ENCODE results near the gene TTC23. TPM values are rescaled to one million over a fixed set of nuclear protein-coding genes. Genes with fewer than 3 reads are reported as not detected.

Gene TTC23
- total RNA-seq, 1 donor, result 21.7 TPM

GRCh38 chr15:99137877-99138276 is 111.5 kb downstream of the TTC23 start:
- Histone ChIP-seq H3K79me2 (ENCODE audit: insufficient read depth, low read length) (no peaks in the 10 kb centered on the region), H3K4me3 (ENCODE audit: insufficient read depth, low read length) (no peak overlapping the region), H3K4me1 (ENCODE audit: insufficient read depth, low read length) (peaks cover 7% of the 10 kb centered on the region), H3K27ac (ENCODE audit: low read depth, low read length) (no peak overlapping the region), H2AFZ (ENCODE audit: low read length) (no peak overlapping the region), H3K4me2 (ENCODE audit: insufficient read depth, low read length) (no peak overlapping the region), H3K27me3 (ENCODE audit: insufficient read depth, low read length) (no peaks in the 10 kb centered on the region), H4K20me1 (ENCODE audit: insufficient read depth, low read length) (no peaks in the 10 kb centered on the region), H3K9me3 (ENCODE audit: low read depth, low read length) (no peaks in the 10 kb centered on the region), H3K36me3 (ENCODE audit: insufficient read depth, low read length) (peaks cover 4% of the 10 kb centered on the region)
- DNase-seq (ENCODE audit: insufficient read length, low spot score, missing footprints), result no peak
- TF ChIP-seq CTCF (IDR thresholded peaks at IDR 0.05; ENCODE audit: extremely low read depth, low read depth, low read length), result no peak

- TF ChIP-seq CTCF (IDR thresholded peaks at IDR 0.05; ENCODE audit: extremely low read depth, low read depth, low read length), result no peak
- Histone ChIP-seq H3K4me3 (ENCODE audit: insufficient read depth, low read length) (no peak overlapping the region), H3K79me2 (ENCODE audit: insufficient read depth, low read length) (no peaks in the 10 kb centered on the region), H3K4me2 (ENCODE audit: insufficient read depth, low read length) (no peak overlapping the region), H3K27ac (ENCODE audit: low read depth, low read length) (no peak overlapping the region), H3K4me1 (ENCODE audit: insufficient read depth, low read length) (peaks cover 7% of the 10 kb centered on the region), H2AFZ (ENCODE audit: low read length) (no peak overlapping the region), H3K36me3 (ENCODE audit: insufficient read depth, low read length) (peaks cover 4% of the 10 kb centered on the region), H3K27me3 (ENCODE audit: insufficient read depth, low read length) (no peaks in the 10 kb centered on the region), H3K9me3 (ENCODE audit: low read depth, low read length) (no peaks in the 10 kb centered on the region), H4K20me1 (ENCODE audit: insufficient read depth, low read length) (no peaks in the 10 kb centered on the region)
- no peak for DNase-seq (ENCODE audit: insufficient read length, low spot score, missing footprints)
Measured at GRCh38 chr15:99137111-99137546, 112.3 kb downstream of the TTC23 start.

GRCh38 chr15:99135194-99135593 is 114.2 kb downstream of the TTC23 start:
- DNase-seq (ENCODE audit: insufficient read length, low spot score, missing footprints), result no peak
- H3K36me3 ChIP-seq (ENCODE audit: insufficient read depth, low read length), result peaks cover 4% of the 10 kb centered on the region

DNA sequence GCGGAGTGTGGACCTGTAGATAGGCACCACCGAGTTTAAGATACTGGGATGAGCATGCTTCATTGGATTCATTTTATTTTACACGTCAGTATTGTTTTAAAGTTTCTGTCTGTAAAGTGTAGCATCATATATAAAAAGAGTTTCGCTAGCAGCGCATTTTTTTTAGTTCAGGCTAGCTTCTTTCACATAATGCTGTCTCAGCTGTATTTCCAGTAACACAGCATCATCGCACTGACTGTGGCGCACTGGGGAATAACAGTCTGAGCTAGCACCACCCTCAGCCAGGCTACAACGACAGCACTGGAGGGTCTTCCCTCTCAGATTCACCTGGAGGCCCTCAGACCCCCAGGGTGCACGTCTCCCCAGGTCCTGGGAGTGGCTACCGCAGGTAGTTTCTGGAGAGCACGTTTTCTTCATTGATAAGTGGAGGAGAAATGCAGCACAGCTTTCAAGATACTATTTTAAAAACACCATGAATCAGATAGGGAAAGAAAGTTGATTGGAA is 115.0 kb downstream of the TTC23 start:
- Histone ChIP-seq H3K36me3 (ENCODE audit: insufficient read depth, low read length) (peaks cover 4% of the 10 kb centered on the region), H3K27ac (ENCODE audit: low read depth, low read length) (no peak overlapping the region)

More at GRCh38 chr15:99135194-99135593, 114.2 kb downstream of the TTC23 start:
- no peak for TF ChIP-seq CTCF (IDR thresholded peaks at IDR 0.05; ENCODE audit: extremely low read depth, low read depth, low read length)
- no peaks in the 10 kb centered on the region for H4K20me1 ChIP-seq (ENCODE audit: insufficient read depth, low read length)
- no peaks in the 10 kb centered on the region for H3K79me2 ChIP-seq (ENCODE audit: insufficient read depth, low read length)
- no peak overlapping the region for H3K4me2 ChIP-seq (ENCODE audit: insufficient read depth, low read length)
- H2AFZ ChIP-seq (ENCODE audit: low read length), result no peak overlapping the region
- H3K4me3 ChIP-seq (ENCODE audit: insufficient read depth, low read length), result no peak overlapping the region
- no peak overlapping the region for H3K27ac ChIP-seq (ENCODE audit: low read depth, low read length)
- H3K9me3 ChIP-seq (ENCODE audit: low read depth, low read length), result no peaks in the 10 kb centered on the region
- H3K27me3 ChIP-seq (ENCODE audit: insufficient read depth, low read length), result no peaks in the 10 kb centered on the region
- peaks cover 7% of the 10 kb centered on the region for H3K4me1 ChIP-seq (ENCODE audit: insufficient read depth, low read length)

More for the DNA sequence above, 115.0 kb downstream of the TTC23 start:
- Histone ChIP-seq H3K79me2 (ENCODE audit: insufficient read depth, low read length) (no peaks in the 10 kb centered on the region), H3K4me3 (ENCODE audit: insufficient read depth, low read length) (no peak overlapping the region), H2AFZ (ENCODE audit: low read length) (no peak overlapping the region), H3K27me3 (ENCODE audit: insufficient read depth, low read length) (no peaks in the 10 kb centered on the region), H3K4me1 (ENCODE audit: insufficient read depth, low read length) (peaks cover 7% of the 10 kb centered on the region), H4K20me1 (ENCODE audit: insufficient read depth, low read length) (no peaks in the 10 kb centered on the region), H3K4me2 (ENCODE audit: insufficient read depth, low read length) (no peak overlapping the region), H3K9me3 (ENCODE audit: low read depth, low read length) (no peaks in the 10 kb centered on the region)
- TF ChIP-seq CTCF (IDR thresholded peaks at IDR 0.05; ENCODE audit: extremely low read depth, low read depth, low read length), result no peak
- DNase-seq (ENCODE audit: insufficient read length, low spot score, missing footprints), result no peak

Measured in osteoblast (primary cell).